C4-2B (cell line): ENCODE results near the gene PAQR6.

Source experiments
- ZFX ChIP-seq: fragments of 450-650 bp; IDR thresholded peaks from 2 replicates; pipeline ENCODE4 v1.6.1; 2017
- TF ChIP-seq, protein P1 (sequence below): fragments of 450-650 bp; conservative IDR thresholded peaks from 2 replicates; pipeline ENCODE4 v1.5.1; 2017; ENCODE audit warnings: mild to moderate bottlenecking

DNA sequence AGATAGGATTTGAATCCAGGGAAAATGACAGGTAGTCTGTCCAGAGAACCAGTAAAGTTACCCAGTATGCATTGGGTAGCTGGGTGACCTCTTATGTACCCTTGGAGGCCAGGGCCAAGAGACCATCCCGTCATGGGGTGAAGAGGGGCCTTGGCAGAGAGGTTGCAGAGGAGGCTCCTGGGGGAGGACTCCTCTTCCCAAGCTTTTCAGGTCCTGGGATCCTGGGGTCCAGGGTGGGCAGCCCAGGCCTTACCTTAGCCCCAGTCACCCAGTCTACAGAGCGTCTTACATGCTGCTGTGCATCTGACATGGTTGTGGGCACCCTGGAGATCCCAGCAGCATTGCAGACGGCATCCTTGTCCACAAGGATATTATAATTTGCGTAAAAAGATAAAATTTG is 21.1 kb downstream of the PAQR6 start:
- TF ChIP-seq, protein P1, sequence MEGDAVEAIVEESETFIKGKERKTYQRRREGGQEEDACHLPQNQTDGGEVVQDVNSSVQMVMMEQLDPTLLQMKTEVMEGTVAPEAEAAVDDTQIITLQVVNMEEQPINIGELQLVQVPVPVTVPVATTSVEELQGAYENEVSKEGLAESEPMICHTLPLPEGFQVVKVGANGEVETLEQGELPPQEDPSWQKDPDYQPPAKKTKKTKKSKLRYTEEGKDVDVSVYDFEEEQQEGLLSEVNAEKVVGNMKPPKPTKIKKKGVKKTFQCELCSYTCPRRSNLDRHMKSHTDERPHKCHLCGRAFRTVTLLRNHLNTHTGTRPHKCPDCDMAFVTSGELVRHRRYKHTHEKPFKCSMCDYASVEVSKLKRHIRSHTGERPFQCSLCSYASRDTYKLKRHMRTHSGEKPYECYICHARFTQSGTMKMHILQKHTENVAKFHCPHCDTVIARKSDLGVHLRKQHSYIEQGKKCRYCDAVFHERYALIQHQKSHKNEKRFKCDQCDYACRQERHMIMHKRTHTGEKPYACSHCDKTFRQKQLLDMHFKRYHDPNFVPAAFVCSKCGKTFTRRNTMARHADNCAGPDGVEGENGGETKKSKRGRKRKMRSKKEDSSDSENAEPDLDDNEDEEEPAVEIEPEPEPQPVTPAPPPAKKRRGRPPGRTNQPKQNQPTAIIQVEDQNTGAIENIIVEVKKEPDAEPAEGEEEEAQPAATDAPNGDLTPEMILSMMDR, result no peak
- no peak for TF ChIP-seq ZFX
